Endothelial cell of umbilical vein (primary cell): ENCODE data around the gene ASB5. TPM values are rescaled to one million over a fixed set of nuclear protein-coding genes. Genes with fewer than 3 reads are reported as not detected.
A peak's percentile ranks its signal among the peaks of the same experiment; 100 is the strongest.

Experiments used
- BruUV-seq: library from RNA; stranded (reverse); fragments of 400-500 nt; replicated peaks from 2 replicates; lab custom pipeline; 2021; lab: Mats Ljungman, UMichigan
- CTCF ChIA-PET: fragments of 300-600, 350-600 bp; sonication (Branson Sonifier 250); formaldehyde crosslinking; loops from one replicate; lab custom pipeline; 2021; ENCODE audit warnings: antibody characterized with exemption, inconsistent platforms; lab: Charles Lee
- POLR2A ChIA-PET: fragments of 300-600, 350-600 bp; sonication (Branson Sonifier 250); formaldehyde crosslinking; loops from one replicate; lab custom pipeline; 2021; ENCODE audit warnings: antibody characterized with exemption, inconsistent platforms; lab: Charles Lee
- DNase-seq: peaks from one replicate; pipeline ENCODE4 v3.0.0-alpha.2; 2011; ENCODE audit warnings: low read depth, low spot score
- FAIRE-seq: peaks from 2 replicates; lab custom pipeline; 2011; peaks lifted over from hg19 to GRCh38; lab: Jason Lieb, UNC
- H2AFZ ChIP-seq: 2 replicates; pipeline ENCODE4 v1.6.0; 2012; ENCODE audit warnings: low read depth, low read length, control low read depth, inconsistent platforms
- H3K27ac ChIP-seq: 2 replicates; pipeline ENCODE4 v1.5.1; 2011; ENCODE audit warnings: low read depth, mild to moderate bottlenecking, control low read depth, low read length, moderate library complexity; ENCODE audit not compliant: insufficient read depth
- H3K27me3 ChIP-seq, 2 experiments: 2 replicates each; pipeline versions ENCODE4 v1.6.0 to v1.6.1; 2011; ENCODE audit warnings: low read length in 2 of 2, mixed read lengths in 1 of 2; ENCODE audit not compliant: control insufficient read depth in 2 of 2, insufficient read depth in 2 of 2
- H3K36me3 ChIP-seq, 2 experiments: 2 replicates in 1 of 2; 3 replicates in 1 of 2; pipeline ENCODE4 v1.5.1; 2011; ENCODE audit warnings: low read length in 2 of 2, mild to moderate bottlenecking in 1 of 2, moderate library complexity in 1 of 2; ENCODE audit not compliant: control insufficient read depth in 2 of 2, insufficient read depth in 2 of 2; ENCODE audit errors: extremely low read depth in 1 of 2
- H3K4me1 ChIP-seq: 3 replicates; pipeline ENCODE4 v1.5.1; 2011; ENCODE audit warnings: mild to moderate bottlenecking, low read length; ENCODE audit not compliant: control insufficient read depth, insufficient read depth; ENCODE audit errors: extremely low read depth
- H3K4me2 ChIP-seq: 2 replicates; pipeline ENCODE4 v1.6.1; 2011; ENCODE audit warnings: low read length, control low read depth, mixed read lengths; ENCODE audit not compliant: insufficient read depth
- H3K4me3 ChIP-seq, 3 experiments: fragments of 200-600 bp in 1 of 3; sonication (generic), shearing (Covaris generic) in 1 of 3; replicated peaks in 1 of 3; 2 replicates each; pipeline ENCODE4 v1.5.1; 2011 to 2016; ENCODE audit warnings: control low read depth in 3 of 3, low read length in 3 of 3, mild to moderate bottlenecking in 2 of 3, inconsistent platforms in 1 of 3, low read depth in 1 of 3, moderate library complexity in 1 of 3; ENCODE audit not compliant: insufficient read depth in 1 of 3
- H3K79me2 ChIP-seq: 2 replicates; pipeline ENCODE4 v1.6.0; 2012; ENCODE audit warnings: low read length, inconsistent platforms; ENCODE audit not compliant: control insufficient read depth, insufficient read depth
- H3K9ac ChIP-seq: replicated peaks from 2 replicates; pipeline ENCODE3; 2011; ENCODE audit warnings: low read length, control low read depth; ENCODE audit not compliant: insufficient read depth; ENCODE audit errors: extremely low read depth
- H3K9me1 ChIP-seq: replicated peaks from 3 replicates; pipeline ENCODE4 v1.6.0; 2011; ENCODE audit warnings: mild to moderate bottlenecking, low read length; ENCODE audit not compliant: control insufficient read depth, insufficient read depth; ENCODE audit errors: extremely low read depth
- H3K9me3 ChIP-seq: replicated peaks from 2 replicates; pipeline ENCODE4 v1.5.1; 2012; ENCODE audit warnings: low read length, inconsistent platforms; ENCODE audit not compliant: control insufficient read depth, insufficient read depth
- H4K20me1 ChIP-seq: replicated peaks from 2 replicates; pipeline ENCODE3; 2011; ENCODE audit warnings: mild to moderate bottlenecking, low read length; ENCODE audit not compliant: control insufficient read depth, insufficient read depth; ENCODE audit errors: extremely low read depth
- EZH2 ChIP-seq: IDR thresholded peaks from 2 replicates; pipeline ENCODE4 v1.6.1; 2012; ENCODE audit warnings: borderline replicate concordance, low read depth, mild to moderate bottlenecking, moderate library complexity, low read length, inconsistent platforms; ENCODE audit not compliant: severe bottlenecking
- FOS ChIP-seq: IDR thresholded peaks from 2 replicates; pipeline ENCODE4 v1.6.1; 2011; ENCODE audit warnings: mild to moderate bottlenecking, low read length, moderate library complexity, borderline replicate concordance; ENCODE audit not compliant: insufficient read depth
- GATA2 ChIP-seq: IDR thresholded peaks from 2 replicates; pipeline ENCODE4 v1.7.0; 2011; ENCODE audit warnings: low read depth, mild to moderate bottlenecking, moderate library complexity, mixed read lengths, low read length; ENCODE audit not compliant: insufficient read length, insufficient read depth
- JUN ChIP-seq: IDR thresholded peaks from 2 replicates; pipeline ENCODE4 v1.6.1; 2011; ENCODE audit warnings: borderline replicate concordance, low read depth; ENCODE audit not compliant: insufficient read length, insufficient read depth
- MYC ChIP-seq: IDR thresholded peaks from one replicate; pipeline ENCODE4 v1.6.1; 2011; ENCODE audit warnings: mild to moderate bottlenecking, low read depth, low read length
- POLR2A ChIP-seq: IDR thresholded peaks from 2 replicates; pipeline ENCODE4 v1.6.1; 2012; ENCODE audit warnings: low read depth, mild to moderate bottlenecking, control low read depth, low read length
- POLR2AphosphoS5 ChIP-seq: IDR thresholded peaks from 2 replicates; pipeline ENCODE4 v1.6.1; 2012; ENCODE audit warnings: low read depth, mild to moderate bottlenecking, control low read depth, low read length, moderate library complexity; ENCODE audit not compliant: insufficient read depth
- dilution Hi-C: fragments of 300-500 bp; cut with MboI; formaldehyde crosslinking; loops from one replicate; pipeline ENCODE4 v1.15.0; 2019; ENCODE audit warnings: low sequenced_read_pairs; ENCODE audit not compliant: extremely low pct_ligation_motif_present
- intact Hi-C: fragments of 100-400 bp; cut with micrococcal nuclease; formaldehyde crosslinking; loops from one replicate; pipeline ENCODE4 v1.10.0; 2022
- polyA plus RNA-seq, 4 experiments: library from polyadenylated mRNA; depleted of rRNA in 3 of 4; stranded (reverse) in 3 of 4; unstranded in 1 of 4; fragments of >200 nt; gene quantifications; 2 replicates each; pipeline versions ENCODE4 v1.2.1 to v1.2.3, GENCODE V29; 2011 to 2012; ENCODE audit warnings: missing spikeins in 1 of 4
- total RNA-seq: library from RNA; stranded (reverse); gene quantifications from 2 replicates; pipeline ENCODE4 v1.2.3, GENCODE V29; 2021
- TF ChIP-seq, protein P1 (sequence below), 2 donors: IDR thresholded peaks; 1 replicate in 1 of 2; 2 replicates in 1 of 2; pipeline ENCODE4 v1.5.1; 2011; ENCODE audit warnings: low read length in 2 of 2, mild to moderate bottlenecking in 2 of 2, moderate library complexity in 2 of 2, control low read depth in 1 of 2, inconsistent platforms in 1 of 2, low read depth in 1 of 2; ENCODE audit not compliant: insufficient read depth in 1 of 2; ENCODE audit errors: extremely low read depth in 1 of 2
- TF ChIP-seq, protein P2 (sequence below): IDR thresholded peaks from 2 replicates; pipeline ENCODE4 v1.6.1; 2011; ENCODE audit not compliant: insufficient read depth, insufficient read length

The ASB5 gene
- total and polyA plus RNA-seq, 2 donors (not counting 3 experiments of a cell fraction or from before 2014, with no cell fraction given) = not detected

DNA sequence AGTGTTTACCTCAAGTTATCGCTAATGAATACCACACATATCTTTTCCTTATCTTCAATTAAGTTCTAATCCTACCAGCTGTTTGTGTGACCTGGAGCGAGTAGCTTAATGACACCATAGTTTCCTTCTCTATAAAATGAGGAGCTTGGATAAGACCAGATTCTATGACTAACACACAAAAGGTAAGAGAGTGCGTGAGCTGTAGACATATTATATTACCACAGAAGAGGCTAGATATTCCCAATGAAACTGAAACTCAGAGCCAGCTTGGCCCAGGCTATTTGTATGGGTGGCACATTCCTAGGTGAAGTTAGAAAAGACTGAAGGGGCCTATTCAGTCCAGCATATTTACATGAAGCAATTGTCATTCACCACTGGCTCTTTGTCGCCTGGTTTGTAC is 30.2 kb downstream of the ASB5 start:
- Histone ChIP-seq H3K9me1 (no peaks in the 10 kb centered on the region), H3K9me3 (no peaks in the 10 kb centered on the region), H2AFZ (no peak overlapping the region), H3K9ac (no peak overlapping the region), H3K4me2 (no peak overlapping the region), H3K27me3 (peaks cover 0 to 1% of the 10 kb centered on the region in 2 experiments), H3K4me1 (no peaks in the 10 kb centered on the region), H4K20me1 (no peaks in the 10 kb centered on the region), H3K79me2 (no peaks in the 10 kb centered on the region), H3K27ac (no peak overlapping the region), H3K4me3 (no peak overlapping the region), H3K36me3 (no peaks in the 10 kb centered on the region)
- dilution Hi-C loops = no loop called here
- BruUV-seq = TSS peak; percentile 91
- intact Hi-C loops = no loop called here
- DNase-seq (peak; percentile 37), FAIRE-seq (no peak)
- CTCF ChIA-PET = interaction anchor here (2.0 kb wide), 1 partner anchor 38 kb away, joined by 9 read pairs; no protein-coding TSS in a partner anchor
- TF ChIP-seq, protein P1, sequence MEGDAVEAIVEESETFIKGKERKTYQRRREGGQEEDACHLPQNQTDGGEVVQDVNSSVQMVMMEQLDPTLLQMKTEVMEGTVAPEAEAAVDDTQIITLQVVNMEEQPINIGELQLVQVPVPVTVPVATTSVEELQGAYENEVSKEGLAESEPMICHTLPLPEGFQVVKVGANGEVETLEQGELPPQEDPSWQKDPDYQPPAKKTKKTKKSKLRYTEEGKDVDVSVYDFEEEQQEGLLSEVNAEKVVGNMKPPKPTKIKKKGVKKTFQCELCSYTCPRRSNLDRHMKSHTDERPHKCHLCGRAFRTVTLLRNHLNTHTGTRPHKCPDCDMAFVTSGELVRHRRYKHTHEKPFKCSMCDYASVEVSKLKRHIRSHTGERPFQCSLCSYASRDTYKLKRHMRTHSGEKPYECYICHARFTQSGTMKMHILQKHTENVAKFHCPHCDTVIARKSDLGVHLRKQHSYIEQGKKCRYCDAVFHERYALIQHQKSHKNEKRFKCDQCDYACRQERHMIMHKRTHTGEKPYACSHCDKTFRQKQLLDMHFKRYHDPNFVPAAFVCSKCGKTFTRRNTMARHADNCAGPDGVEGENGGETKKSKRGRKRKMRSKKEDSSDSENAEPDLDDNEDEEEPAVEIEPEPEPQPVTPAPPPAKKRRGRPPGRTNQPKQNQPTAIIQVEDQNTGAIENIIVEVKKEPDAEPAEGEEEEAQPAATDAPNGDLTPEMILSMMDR (IDR thresholded peaks at IDR 0.05; ENCODE audit: extremely low read depth in 1 of 2, insufficient read depth in 1 of 2, low read depth in 1 of 2, low read length in 2 of 2) = no peak
- TF ChIP-seq JUN = no peak
- TF ChIP-seq FOS = no peak
- TF ChIP-seq EZH2 = no peak
- TF ChIP-seq, protein P2, sequence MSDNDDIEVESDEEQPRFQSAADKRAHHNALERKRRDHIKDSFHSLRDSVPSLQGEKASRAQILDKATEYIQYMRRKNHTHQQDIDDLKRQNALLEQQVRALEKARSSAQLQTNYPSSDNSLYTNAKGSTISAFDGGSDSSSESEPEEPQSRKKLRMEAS = no peak
- TF ChIP-seq POLR2A = no peak
- no peak for TF ChIP-seq GATA2
- no peak for TF ChIP-seq MYC
- no peak for TF ChIP-seq POLR2AphosphoS5
- POLR2A ChIA-PET = no interaction called here
